Retinal pigment epithelial cell (primary cell): Measurements from ENCODE around the gene RPTOR.

Experiments used
- DNase-seq: peaks from one replicate; pipeline ENCODE4 v3.0.0-alpha.2; 2010; ENCODE audit warnings: low read depth
- H3K4me3 ChIP-seq: 2 replicates; pipeline ENCODE4 v1.5.1; 2011; ENCODE audit warnings: mild to moderate bottlenecking, low read length, control low read depth, moderate library complexity
- CTCF ChIP-seq: conservative IDR thresholded peaks from 2 replicates; pipeline ENCODE4 v1.5.1; 2011; ENCODE audit warnings: low read depth, low read length, control low read depth, inconsistent platforms

RPTOR gene

GRCh38 chr17:80890196-80890920, 345.7 kb downstream of the RPTOR start:
- no peak for DNase-seq
- no peak overlapping the region for H3K4me3 ChIP-seq
- peak; percentile 10 for TF ChIP-seq CTCF

- DNase-seq = no peak
- TF ChIP-seq CTCF = no peak
- H3K4me3 ChIP-seq = no peak overlapping the region
Observed at GRCh38 chr17:80890921-80891396, 346.3 kb downstream of the RPTOR start.

- DNase-seq = peak; percentile 50
- no peak for TF ChIP-seq CTCF
- H3K4me3 ChIP-seq = no peak overlapping the region
Observed at GRCh38 chr17:80891397-80892018, 346.9 kb downstream of the RPTOR start.

GRCh38 chr17:80892019-80892855, 347.6 kb downstream of the RPTOR start:
- H3K4me3 ChIP-seq = no peak overlapping the region
- peak; percentile 63 for DNase-seq
- TF ChIP-seq CTCF = no peak

GRCh38 chr17:80892900-80893603, 348.4 kb downstream of the RPTOR start:
- peak; percentile 24 for DNase-seq
- no peak overlapping the region for H3K4me3 ChIP-seq

More at GRCh38 chr17:80892900-80893603, 348.4 kb downstream of the RPTOR start:
- no peak for TF ChIP-seq CTCF
